SK-N-SH (cell line): Measurements from ENCODE around the gene RD3L. TPM values are rescaled to one million over a fixed set of nuclear protein-coding genes. Genes with fewer than 3 reads are reported as not detected.
A peak's percentile ranks its signal among the peaks of the same experiment; 100 is the strongest.

Experiments used
- CTCF ChIA-PET: fragments of 300-600, 350-600 bp; formaldehyde crosslinking; extraction: SDS; loops from one replicate; lab custom pipeline; 2021; lab: Yijun Ruan, JAX
- POLR2A ChIA-PET: fragments of 350-600 bp; sonication (Branson Sonifier 250); formaldehyde crosslinking; extraction: SDS; loops from one replicate; lab custom pipeline; 2020; ENCODE audit warnings: antibody characterized with exemption, inconsistent platforms; lab: Yijun Ruan, JAX
- DNase-seq: peaks from one replicate; pipeline ENCODE4 v3.0.0; 2012
- H2AFZ ChIP-seq: fragments of 200-600 bp; sonication (generic); 2 replicates; pipeline ENCODE4 v1.8.1; 2016; ENCODE audit warnings: antibody characterized with exemption, mild to moderate bottlenecking, low read depth
- H3F3A ChIP-seq: fragments of 200-600 bp; sonication (generic); replicated peaks from 2 replicates; pipeline ENCODE3; 2016; ENCODE audit warnings: antibody characterized with exemption, mild to moderate bottlenecking; ENCODE audit not compliant: insufficient read depth
- H3K27ac ChIP-seq, 2 experiments: fragments of 200-500 bp in 1 of 2; fragments of 200-600 bp in 1 of 2; sonication (Bioruptor generic) in 1 of 2; sonication (generic), shearing (Covaris generic) in 1 of 2; 2 replicates each; pipeline versions ENCODE4 v1.5.1 to v1.6.1; 2014 to 2016; ENCODE audit warnings: low read depth in 2 of 2, inconsistent platforms in 1 of 2, low read length in 1 of 2, mild to moderate bottlenecking in 1 of 2, mixed read lengths in 1 of 2
- H3K27me3 ChIP-seq: fragments of 200-600 bp; sonication (generic), shearing (Covaris generic); 2 replicates; pipeline ENCODE4 v1.6.1; 2016; ENCODE audit warnings: mixed run types; ENCODE audit not compliant: insufficient read depth
- H3K36me3 ChIP-seq, 2 experiments: fragments of 200-500 bp in 1 of 2; fragments of 200-600 bp in 1 of 2; sonication (Bioruptor generic) in 1 of 2; sonication (generic) in 1 of 2; replicated peaks in 1 of 2; 2 replicates each; pipeline versions ENCODE3 to v1.5.1; 2014 to 2016; ENCODE audit warnings: low read length in 1 of 2, mild to moderate bottlenecking in 1 of 2; ENCODE audit not compliant: insufficient read depth in 2 of 2, control insufficient read depth in 1 of 2
- H3K4me1 ChIP-seq, 2 experiments: fragments of 200-500 bp in 1 of 2; fragments of 200-600 bp in 1 of 2; sonication (Bioruptor generic) in 1 of 2; sonication (generic), shearing (Covaris generic) in 1 of 2; 2 replicates each; pipeline versions ENCODE4 v1.5.1 to v1.6.1; 2014 to 2016; ENCODE audit warnings: low read depth in 1 of 2, low read length in 1 of 2, mixed run types in 1 of 2; ENCODE audit not compliant: insufficient read depth in 2 of 2, control insufficient read depth in 1 of 2
- H3K4me2 ChIP-seq: fragments of 200-600 bp; sonication (generic), shearing (Covaris generic); 2 replicates; pipeline ENCODE4 v1.6.1; 2017; ENCODE audit warnings: mixed run types
- H3K4me3 ChIP-seq, 2 experiments: fragments of 200-500 bp in 1 of 2; fragments of 200-600 bp in 1 of 2; sonication (Bioruptor generic) in 1 of 2; sonication (generic), shearing (Covaris generic) in 1 of 2; 2 replicates each; pipeline versions ENCODE4 v1.5.1 to v1.8.1; 2014 to 2016; ENCODE audit warnings: low read depth in 2 of 2, inconsistent platforms in 1 of 2, low read length in 1 of 2, mild to moderate bottlenecking in 1 of 2, mixed read lengths in 1 of 2, moderate library complexity in 1 of 2
- H3K79me2 ChIP-seq: fragments of 200-600 bp; sonication (generic); 2 replicates; pipeline ENCODE4 v1.8.1; 2017; ENCODE audit warnings: mild to moderate bottlenecking; ENCODE audit not compliant: insufficient read depth
- H3K9ac ChIP-seq: fragments of 200-600 bp; sonication (generic); 2 replicates; pipeline ENCODE4 v1.6.1; 2017; ENCODE audit warnings: mixed run types
- H3K9me2 ChIP-seq: fragments of 200-600 bp; sonication (generic); 2 replicates; pipeline ENCODE4 v1.6.1; 2017; ENCODE audit warnings: mixed run types
- H3K9me3 ChIP-seq: fragments of 200-600 bp; sonication (generic); 2 replicates; pipeline ENCODE4 v1.6.1; 2017; ENCODE audit warnings: mixed run types, mild to moderate bottlenecking, moderate library complexity
- H4K20me1 ChIP-seq: fragments of 200-600 bp; sonication (generic); 2 replicates; pipeline ENCODE4 v1.6.1; 2017; ENCODE audit warnings: mild to moderate bottlenecking, mixed run types; ENCODE audit not compliant: insufficient read depth
- CHD2 ChIP-seq: fragments of 150-350 bp; IDR thresholded peaks from 2 replicates; pipeline ENCODE4 v1.6.1; 2018; ENCODE audit warnings: low read length; ENCODE audit not compliant: partially characterized antibody
- ELF1 ChIP-seq: IDR thresholded peaks from 2 replicates; pipeline ENCODE4 v1.4.0; 2012
- EP300 ChIP-seq, 2 experiments: IDR thresholded peaks; 2 replicates each; pipeline versions ENCODE4 v1.4.0 to v1.6.1; 2012; ENCODE audit warnings: borderline replicate concordance in 1 of 2, low read depth in 1 of 2, low read length in 1 of 2
- EZH2phosphoT487 ChIP-seq: fragments of 200-600 bp; sonication (generic); IDR thresholded peaks from 2 replicates; pipeline ENCODE4 v1.6.1; 2017; ENCODE audit warnings: low read depth, mixed run types, mild to moderate bottlenecking, antibody characterized with exemption, moderate library complexity, borderline replicate concordance
- FOSL2 ChIP-seq: IDR thresholded peaks from 2 replicates; pipeline ENCODE4 v1.4.0; 2012; ENCODE audit warnings: low read depth, mild to moderate bottlenecking, moderate library complexity, borderline replicate concordance
- FOXM1 ChIP-seq: IDR thresholded peaks from 2 replicates; pipeline ENCODE4 v1.4.0; 2012; ENCODE audit warnings: low read depth, mild to moderate bottlenecking
- GATA2 ChIP-seq: sonication (generic); formaldehyde crosslinking; IDR thresholded peaks from 2 replicates; pipeline ENCODE4 v1.5.0; 2020; ENCODE audit warnings: mild to moderate bottlenecking, missing genetic modification reagents
- JUND ChIP-seq: IDR thresholded peaks from 2 replicates; pipeline ENCODE4 v1.4.0; 2012
- MXI1 ChIP-seq: IDR thresholded peaks from 2 replicates; pipeline ENCODE4 v1.6.1; 2012; ENCODE audit warnings: mild to moderate bottlenecking, low read depth, low read length, improper control_type of control experiment
- NRF1 ChIP-seq: IDR thresholded peaks from 2 replicates; pipeline ENCODE4 v1.6.1; 2012; ENCODE audit warnings: low read depth, mild to moderate bottlenecking, low read length
- RCOR1 ChIP-seq: fragments of 150-350 bp; IDR thresholded peaks from 2 replicates; pipeline ENCODE4 v1.6.1; 2017; ENCODE audit warnings: antibody characterized with exemption, low read length
- RFX5 ChIP-seq: IDR thresholded peaks from 2 replicates; pipeline ENCODE4 v1.6.1; 2012; ENCODE audit warnings: mild to moderate bottlenecking, improper control_type of control experiment, low read length
- RXRA ChIP-seq: IDR thresholded peaks from 2 replicates; pipeline ENCODE4 v1.4.0; 2012; ENCODE audit warnings: low read depth, mild to moderate bottlenecking, borderline replicate concordance
- SIN3A ChIP-seq: IDR thresholded peaks from 2 replicates; pipeline ENCODE4 v1.6.1; 2012; ENCODE audit warnings: low read depth, mild to moderate bottlenecking, low read length, moderate library complexity, borderline replicate concordance
- TEAD4 ChIP-seq: IDR thresholded peaks from 2 replicates; pipeline ENCODE4 v1.4.0; 2012; ENCODE audit warnings: mild to moderate bottlenecking, borderline replicate concordance; ENCODE audit not compliant: insufficient read depth
- WGBS: methylation state at CpG from one replicate; pipeline ENCODE4 v1.1.6; 2017; ENCODE audit warnings: low lambda C conversion rate; 5-methylcytosine and 5-hydroxymethylcytosine counted together
- polyA plus RNA-seq, 3 experiments: library from polyadenylated mRNA; depleted of rRNA; stranded (reverse); fragments of >200 nt; gene quantifications; 2 replicates each; pipeline ENCODE4 v1.2.3, GENCODE V29; 2012
- TF ChIP-seq, protein P1 (sequence below): IDR thresholded peaks from 2 replicates; pipeline ENCODE4; 2012
- TF ChIP-seq, protein P2 (sequence below): IDR thresholded peaks from 2 replicates; pipeline ENCODE4 v1.6.1; 2012; ENCODE audit warnings: mild to moderate bottlenecking, low read depth, low read length, moderate library complexity
- TF ChIP-seq, protein P3 (sequence below): fragments of 200-600 bp; sonication (generic); IDR thresholded peaks from 2 replicates; pipeline ENCODE4 v1.6.1; 2017; ENCODE audit warnings: antibody characterized with exemption, mild to moderate bottlenecking, moderate library complexity
- TF ChIP-seq, protein P4 (sequence below): fragments of 150-350 bp; IDR thresholded peaks from 2 replicates; pipeline ENCODE4 v1.6.1; 2016; ENCODE audit warnings: mild to moderate bottlenecking, low read depth, low read length
- TF ChIP-seq, protein P5 (sequence below): IDR thresholded peaks from 2 replicates; pipeline ENCODE4 v1.4.0; 2012; ENCODE audit warnings: low read depth, borderline replicate concordance

Gene RD3L
- polyA plus RNA-seq, 1 of the 3 experiments (the other 2 are of a cell fraction): not detected

DNA sequence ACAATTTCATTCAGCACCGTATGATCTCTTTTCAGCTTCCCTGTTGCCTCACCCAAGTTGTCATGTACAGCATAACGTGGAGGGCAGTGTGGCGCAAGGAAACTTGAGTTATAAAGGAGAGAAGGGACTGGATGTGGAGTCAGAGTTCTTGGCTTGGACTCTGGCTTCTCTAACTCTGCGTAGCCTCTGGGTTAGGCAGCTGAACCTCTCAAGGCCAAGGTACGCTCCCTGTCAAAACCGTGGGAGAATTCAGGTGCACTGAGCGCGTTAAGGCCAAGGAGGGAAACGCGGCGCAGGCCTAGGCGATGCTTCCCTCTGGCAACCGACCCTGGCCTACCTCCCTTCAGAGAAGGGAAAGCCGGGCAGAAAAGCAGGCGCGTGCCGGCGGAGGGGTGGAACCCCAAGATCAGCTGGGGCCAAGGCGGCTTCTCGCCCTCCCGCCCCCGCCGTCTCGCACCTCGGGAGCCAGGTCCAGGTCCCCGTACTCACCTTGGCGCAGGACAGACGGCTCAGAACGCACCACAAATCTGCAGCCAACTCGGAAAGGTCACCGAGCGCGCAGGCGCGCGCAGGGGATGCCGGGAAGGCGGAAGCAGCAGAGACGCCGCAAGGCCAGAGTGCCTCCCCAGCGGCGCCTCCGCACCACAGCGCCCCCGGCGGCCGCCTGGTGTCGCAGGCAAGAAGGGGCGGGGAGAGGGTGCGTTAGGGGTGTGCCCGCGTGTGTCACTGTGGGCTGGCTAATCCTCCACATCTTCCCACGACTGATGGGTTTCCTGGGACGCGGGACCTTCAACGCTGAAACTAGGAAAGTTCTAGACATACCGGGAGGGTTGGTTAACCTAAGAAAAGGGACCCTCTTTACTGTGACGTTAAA, 21.1 kb downstream of the RD3L start (continued):
- TF ChIP-seq RFX5 (0 out of 2 replicates have a peak, but pooled peaks have one; percentile 14), NRF1 (peak; percentile 79), FOXM1 (no peak), SIN3A (peak; percentile 95; the same call in 1 of the 2 replicates), MXI1 (peak; percentile 85)
- TF ChIP-seq, protein P1, sequence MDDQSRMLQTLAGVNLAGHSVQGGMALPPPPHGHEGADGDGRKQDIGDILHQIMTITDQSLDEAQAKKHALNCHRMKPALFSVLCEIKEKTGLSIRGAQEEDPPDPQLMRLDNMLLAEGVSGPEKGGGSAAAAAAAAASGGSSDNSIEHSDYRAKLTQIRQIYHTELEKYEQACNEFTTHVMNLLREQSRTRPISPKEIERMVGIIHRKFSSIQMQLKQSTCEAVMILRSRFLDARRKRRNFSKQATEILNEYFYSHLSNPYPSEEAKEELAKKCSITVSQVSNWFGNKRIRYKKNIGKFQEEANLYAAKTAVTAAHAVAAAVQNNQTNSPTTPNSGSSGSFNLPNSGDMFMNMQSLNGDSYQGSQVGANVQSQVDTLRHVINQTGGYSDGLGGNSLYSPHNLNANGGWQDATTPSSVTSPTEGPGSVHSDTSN: no peak
- TF ChIP-seq, protein P2, sequence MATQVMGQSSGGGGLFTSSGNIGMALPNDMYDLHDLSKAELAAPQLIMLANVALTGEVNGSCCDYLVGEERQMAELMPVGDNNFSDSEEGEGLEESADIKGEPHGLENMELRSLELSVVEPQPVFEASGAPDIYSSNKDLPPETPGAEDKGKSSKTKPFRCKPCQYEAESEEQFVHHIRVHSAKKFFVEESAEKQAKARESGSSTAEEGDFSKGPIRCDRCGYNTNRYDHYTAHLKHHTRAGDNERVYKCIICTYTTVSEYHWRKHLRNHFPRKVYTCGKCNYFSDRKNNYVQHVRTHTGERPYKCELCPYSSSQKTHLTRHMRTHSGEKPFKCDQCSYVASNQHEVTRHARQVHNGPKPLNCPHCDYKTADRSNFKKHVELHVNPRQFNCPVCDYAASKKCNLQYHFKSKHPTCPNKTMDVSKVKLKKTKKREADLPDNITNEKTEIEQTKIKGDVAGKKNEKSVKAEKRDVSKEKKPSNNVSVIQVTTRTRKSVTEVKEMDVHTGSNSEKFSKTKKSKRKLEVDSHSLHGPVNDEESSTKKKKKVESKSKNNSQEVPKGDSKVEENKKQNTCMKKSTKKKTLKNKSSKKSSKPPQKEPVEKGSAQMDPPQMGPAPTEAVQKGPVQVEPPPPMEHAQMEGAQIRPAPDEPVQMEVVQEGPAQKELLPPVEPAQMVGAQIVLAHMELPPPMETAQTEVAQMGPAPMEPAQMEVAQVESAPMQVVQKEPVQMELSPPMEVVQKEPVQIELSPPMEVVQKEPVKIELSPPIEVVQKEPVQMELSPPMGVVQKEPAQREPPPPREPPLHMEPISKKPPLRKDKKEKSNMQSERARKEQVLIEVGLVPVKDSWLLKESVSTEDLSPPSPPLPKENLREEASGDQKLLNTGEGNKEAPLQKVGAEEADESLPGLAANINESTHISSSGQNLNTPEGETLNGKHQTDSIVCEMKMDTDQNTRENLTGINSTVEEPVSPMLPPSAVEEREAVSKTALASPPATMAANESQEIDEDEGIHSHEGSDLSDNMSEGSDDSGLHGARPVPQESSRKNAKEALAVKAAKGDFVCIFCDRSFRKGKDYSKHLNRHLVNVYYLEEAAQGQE: no peak

DNA sequence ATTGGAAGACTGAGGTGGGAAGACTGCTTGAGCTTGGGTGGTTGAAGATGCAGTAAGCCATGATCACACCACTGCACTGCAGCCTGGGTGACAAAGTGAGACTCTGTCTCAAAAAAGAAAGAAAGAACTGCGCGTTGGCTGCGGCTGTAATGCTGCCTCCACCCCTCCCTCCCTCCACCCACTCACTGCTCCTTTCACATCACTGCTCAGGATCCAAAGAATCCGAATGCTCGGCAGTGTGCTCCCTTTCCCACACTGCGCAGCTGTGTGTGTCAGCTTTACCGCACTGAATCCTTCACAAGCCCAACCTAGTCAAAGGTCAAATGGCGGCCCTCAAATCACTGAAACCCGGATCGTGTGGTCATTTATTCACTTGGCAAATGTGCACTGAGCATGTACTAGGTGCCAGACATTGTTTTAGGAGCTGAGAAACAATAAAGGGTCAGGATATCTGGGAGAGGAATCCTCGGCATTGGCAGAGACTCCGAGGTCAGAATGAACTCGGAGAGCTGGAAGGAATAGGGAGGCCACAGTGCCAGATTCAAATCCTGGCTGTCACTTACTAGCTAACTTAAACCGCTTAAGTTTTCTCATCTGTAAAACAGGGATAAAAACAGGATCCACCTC, 25.6 kb downstream of the RD3L start:
- no peak overlapping the region for H3K4me3 ChIP-seq
- TF ChIP-seq, protein P3, sequence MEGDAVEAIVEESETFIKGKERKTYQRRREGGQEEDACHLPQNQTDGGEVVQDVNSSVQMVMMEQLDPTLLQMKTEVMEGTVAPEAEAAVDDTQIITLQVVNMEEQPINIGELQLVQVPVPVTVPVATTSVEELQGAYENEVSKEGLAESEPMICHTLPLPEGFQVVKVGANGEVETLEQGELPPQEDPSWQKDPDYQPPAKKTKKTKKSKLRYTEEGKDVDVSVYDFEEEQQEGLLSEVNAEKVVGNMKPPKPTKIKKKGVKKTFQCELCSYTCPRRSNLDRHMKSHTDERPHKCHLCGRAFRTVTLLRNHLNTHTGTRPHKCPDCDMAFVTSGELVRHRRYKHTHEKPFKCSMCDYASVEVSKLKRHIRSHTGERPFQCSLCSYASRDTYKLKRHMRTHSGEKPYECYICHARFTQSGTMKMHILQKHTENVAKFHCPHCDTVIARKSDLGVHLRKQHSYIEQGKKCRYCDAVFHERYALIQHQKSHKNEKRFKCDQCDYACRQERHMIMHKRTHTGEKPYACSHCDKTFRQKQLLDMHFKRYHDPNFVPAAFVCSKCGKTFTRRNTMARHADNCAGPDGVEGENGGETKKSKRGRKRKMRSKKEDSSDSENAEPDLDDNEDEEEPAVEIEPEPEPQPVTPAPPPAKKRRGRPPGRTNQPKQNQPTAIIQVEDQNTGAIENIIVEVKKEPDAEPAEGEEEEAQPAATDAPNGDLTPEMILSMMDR: no peak
- TF ChIP-seq ELF1: no peak
- TF ChIP-seq SIN3A: no peak
- TF ChIP-seq FOSL2: no peak
- no peak for TF ChIP-seq GATA2 (CRISPR knock-in tag)
- TF ChIP-seq TEAD4: no peak
- TF ChIP-seq JUND: no peak
- no peak for TF ChIP-seq RCOR1
- no peak for TF ChIP-seq EP300 (IDR thresholded peaks at IDR 0.05; ENCODE audit: borderline replicate concordance in 1 of 2, low read depth in 1 of 2, low read length in 1 of 2)
- TF ChIP-seq RXRA: no peak
- no peak for TF ChIP-seq EZH2phosphoT487
- TF ChIP-seq FOXM1: no peak
- TF ChIP-seq, protein P4, sequence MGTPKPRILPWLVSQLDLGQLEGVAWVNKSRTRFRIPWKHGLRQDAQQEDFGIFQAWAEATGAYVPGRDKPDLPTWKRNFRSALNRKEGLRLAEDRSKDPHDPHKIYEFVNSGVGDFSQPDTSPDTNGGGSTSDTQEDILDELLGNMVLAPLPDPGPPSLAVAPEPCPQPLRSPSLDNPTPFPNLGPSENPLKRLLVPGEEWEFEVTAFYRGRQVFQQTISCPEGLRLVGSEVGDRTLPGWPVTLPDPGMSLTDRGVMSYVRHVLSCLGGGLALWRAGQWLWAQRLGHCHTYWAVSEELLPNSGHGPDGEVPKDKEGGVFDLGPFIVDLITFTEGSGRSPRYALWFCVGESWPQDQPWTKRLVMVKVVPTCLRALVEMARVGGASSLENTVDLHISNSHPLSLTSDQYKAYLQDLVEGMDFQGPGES: no peak
- TF ChIP-seq CHD2: no peak
- TF ChIP-seq, protein P5, sequence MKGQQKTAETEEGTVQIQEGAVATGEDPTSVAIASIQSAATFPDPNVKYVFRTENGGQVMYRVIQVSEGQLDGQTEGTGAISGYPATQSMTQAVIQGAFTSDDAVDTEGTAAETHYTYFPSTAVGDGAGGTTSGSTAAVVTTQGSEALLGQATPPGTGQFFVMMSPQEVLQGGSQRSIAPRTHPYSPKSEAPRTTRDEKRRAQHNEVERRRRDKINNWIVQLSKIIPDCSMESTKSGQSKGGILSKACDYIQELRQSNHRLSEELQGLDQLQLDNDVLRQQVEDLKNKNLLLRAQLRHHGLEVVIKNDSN: no peak
- H3K36me3 ChIP-seq: peaks cover 34% of the 10 kb centered on the region in 2 experiments
- H3K27me3 ChIP-seq: no peaks in the 10 kb centered on the region
- ChIA-PET CTCF (interaction anchor here (0.7 to 14.5 kb wide), 5 partner anchors 11 to 111 kb away, joined by 3 to 197 read pairs (median 3); no protein-coding TSS in a partner anchor), POLR2A (interaction anchor here (0.6 kb wide), 1 partner anchor 172 kb away, joined by 4 read pairs; no protein-coding TSS in a partner anchor)
- no peak for DNase-seq
- no peaks in the 10 kb centered on the region for H3K9me3 ChIP-seq
- no peak overlapping the region for H3K4me2 ChIP-seq
- H3F3A ChIP-seq: no peaks in the 10 kb centered on the region
- H4K20me1 ChIP-seq: peaks cover 19% of the 10 kb centered on the region; the same call in 1 of the 2 replicates
- peaks cover 0 to 2% of the 10 kb centered on the region in 2 experiments; a peak in 1 of 4 replicates for H3K4me1 ChIP-seq
- 92% methylated on average over 14 of the region's 14 CpGs for WGBS
- no peaks in the 10 kb centered on the region for H3K9me2 ChIP-seq
- H3K27ac ChIP-seq: no peak overlapping the region
- H3K9ac ChIP-seq: no peak overlapping the region
- no peak overlapping the region for H2AFZ ChIP-seq
- peaks cover 66% of the 10 kb centered on the region for H3K79me2 ChIP-seq
